ENCODE data around the gene C15orf61. TPM values are rescaled to one million over a fixed set of nuclear protein-coding genes. Genes with fewer than 3 reads are reported as not detected.

C15orf61 gene
- total and polyA plus RNA-seq, 2 of the 13 experiments (the other 11 are each of a cell fraction or from before 2014, with no cell fraction given), result 2.1 to 6.6 TPM

GRCh38 chr15:67495585-67495984 is 25.3 kb upstream of the C15orf61 start:
- TF ChIP-seq ZNF678 (CRISPR knock-in tag; IDR thresholded peaks at IDR 0.05) (no peak), GLI4 (CRISPR knock-in tag; IDR thresholded peaks at IDR 0.05; ENCODE audit: borderline replicate concordance) (no peak), ZNF639 (CRISPR knock-in tag; conservative IDR thresholded peaks at IDR 0.05) (no peak), ZSCAN25 (CRISPR knock-in tag; IDR thresholded peaks at IDR 0.05) (no peak), MEF2D (CRISPR knock-in tag; IDR thresholded peaks at IDR 0.05) (no peak), KDM5B (CRISPR knock-in tag; IDR thresholded peaks at IDR 0.05; ENCODE audit: borderline replicate concordance) (no peak), ZNF776 (CRISPR knock-in tag; IDR thresholded peaks at IDR 0.05) (no peak), NAIF1 (CRISPR knock-in tag; IDR thresholded peaks at IDR 0.05; ENCODE audit: borderline replicate concordance) (no peak), ZHX1 (CRISPR knock-in tag; IDR thresholded peaks at IDR 0.05; ENCODE audit: low read depth) (no peak), ZNF3 (CRISPR knock-in tag; IDR thresholded peaks at IDR 0.05) (no peak), NFE2 (CRISPR knock-in tag; IDR thresholded peaks at IDR 0.05) (no peak), TCF12 (IDR thresholded peaks at IDR 0.05) (no peak), TCF12 (CRISPR knock-in tag; IDR thresholded peaks at IDR 0.05) (no peak), ZNF251 (CRISPR knock-in tag; IDR thresholded peaks at IDR 0.05) (no peak), ZSCAN20 (CRISPR knock-in tag; IDR thresholded peaks at IDR 0.05; ENCODE audit: borderline replicate concordance) (no peak), HINFP (CRISPR knock-in tag; IDR thresholded peaks at IDR 0.05; ENCODE audit: low read depth) (no peak), SMAD3 (CRISPR knock-in tag; IDR thresholded peaks at IDR 0.05) (no peak), GMEB2 (CRISPR knock-in tag; IDR thresholded peaks at IDR 0.05; ENCODE audit: low read depth) (no peak), GFI1 (CRISPR knock-in tag; IDR thresholded peaks at IDR 0.05; ENCODE audit: borderline replicate concordance) (no peak), ZBTB42 (CRISPR knock-in tag; IDR thresholded peaks at IDR 0.05) (no peak)
- no peak overlapping the region for H2AFZ ChIP-seq (ENCODE audit: low read length)
- H3K27me3 ChIP-seq (ENCODE audit: control insufficient read depth in 1 of 2, insufficient read depth in 2 of 2, low read length in 2 of 2), result peaks cover 0 to 1% of the 10 kb centered on the region in 2 experiments; a peak in 1 of 5 replicates
- intact Hi-C loops (cut with micrococcal nuclease; ENCODE audit: unreplicated experiment) (no loop called here), in situ Hi-C loops (cut with HindIII; ENCODE audit: extremely low pct_ligation_motif_present, low pct_unique_long_range_greater_than_20kb) (no loop called here)
- CTCF ChIA-PET (ENCODE audit: low intra/inter-chr PET ratio, low total read pairs), result no interaction called here
- POLR2A ChIA-PET, result no interaction called here
- no peaks in the 10 kb centered on the region for H4K20me1 ChIP-seq (ENCODE audit: insufficient read depth, low read length)
- no peak overlapping the region for H3K4me2 ChIP-seq (ENCODE audit: low read depth, low read length)
- no peaks in the 10 kb centered on the region; a peak in 1 of 5 replicates for H3K36me3 ChIP-seq (replicated peaks in 1 of 2; ENCODE audit: control insufficient read depth in 1 of 2, insufficient read depth in 2 of 2, low read length in 2 of 2)
- no peak for DNase-seq (ENCODE audit: low spot score)
- no peak for ATAC-seq
- H3K4me3 ChIP-seq (replicated peaks in 1 of 3; ENCODE audit: insufficient read depth in 1 of 3, low read depth in 2 of 3, low read length in 3 of 3), result no peak overlapping the region
- no peak overlapping the region for H3K9ac ChIP-seq (ENCODE audit: insufficient read depth, low read depth, low read length)
- no peak for FAIRE-seq
- H3K4me1 ChIP-seq (ENCODE audit: insufficient read depth, low read length), result no peaks in the 10 kb centered on the region
- no peaks in the 10 kb centered on the region for H3K9me3 ChIP-seq (ENCODE audit: low read length)
- H3K27ac ChIP-seq (ENCODE audit: extremely low read length, insufficient read depth, low read length), result no peak overlapping the region
- BruUV-seq (replicated peaks), result no TSS peak
- 100% methylated on average over 1 of the region's 1 CpG for WGBS (ENCODE audit: low lambda C conversion rate)
- H3K79me2 ChIP-seq (ENCODE audit: insufficient read depth, low read length), result no peaks in the 10 kb centered on the region
